Esophagus muscularis mucosa (tissue), 4 donors: ENCODE results near the gene ZCCHC17.

ENCODE experiments used
- CTCF ChIP-seq, 3 experiments: fragments of 200-600 bp in 2 of 3; fragments of 450-650 bp in 1 of 3; sonication (generic) in 2 of 3; IDR thresholded peaks; one replicate each; pipeline ENCODE4 v1.5.1; 2017 to 2019; ENCODE audit warnings: antibody characterized with exemption in 3 of 3, mild to moderate bottlenecking in 2 of 3, moderate library complexity in 1 of 3
- EP300 ChIP-seq: sonication (generic); formaldehyde crosslinking; IDR thresholded peaks from one replicate; pipeline ENCODE4 v1.6.1; 2017; ENCODE audit warnings: antibody characterized with exemption
- POLR2A ChIP-seq: fragments of 450-650 bp; IDR thresholded peaks from one replicate; pipeline ENCODE4 v1.6.1; 2017; ENCODE audit warnings: antibody characterized with exemption, moderate library complexity, mild to moderate bottlenecking, low read depth
- POLR2AphosphoS5 ChIP-seq, 2 donors: sonication (generic); formaldehyde crosslinking; IDR thresholded peaks; one replicate each; pipeline ENCODE4 v1.6.1; 2017; ENCODE audit warnings: antibody characterized with exemption in 2 of 2

- TF ChIP-seq CTCF (IDR thresholded peaks at IDR 0.05): no peak
- no peak for TF ChIP-seq POLR2A
- TF ChIP-seq EP300: no peak
- no peak for TF ChIP-seq POLR2AphosphoS5 (IDR thresholded peaks at IDR 0.05)
These were observed 70.0 kb downstream of the ZCCHC17 start for GRCh38 chr1:31366796-31367195.
